ENCODE measurements around the gene STMN3. TPM values are rescaled to one million over a fixed set of nuclear protein-coding genes. Genes with fewer than 3 reads are reported as not detected.

Gene STMN3
- total RNA-seq, 1 donor from 2014 or later: 14.3 TPM

GRCh38 chr20:63692436-63693082 is 39.3 kb upstream of the STMN3 start:
- intact Hi-C loops (cut with micrococcal nuclease): no loop called here

GRCh38 chr20:63691711-63692435 is 38.6 kb upstream of the STMN3 start:
- intact Hi-C loops (cut with micrococcal nuclease): no loop called here

- intact Hi-C loops (cut with micrococcal nuclease): no loop called here
These were observed 37.9 kb upstream of the STMN3 start for GRCh38 chr20:63690898-63691710.

- intact Hi-C loops (cut with micrococcal nuclease): no loop called here
These were observed 37.0 kb upstream of the STMN3 start for GRCh38 chr20:63690003-63690897.

- intact Hi-C loops (cut with micrococcal nuclease): no loop called here
These were observed 36.1 kb upstream of the STMN3 start for GRCh38 chr20:63689046-63690002.

- intact Hi-C loops (cut with micrococcal nuclease): no loop called here
These were observed 35.2 kb upstream of the STMN3 start for GRCh38 chr20:63688228-63689045.

- intact Hi-C loops (cut with micrococcal nuclease): no loop called here
These were observed 34.4 kb upstream of the STMN3 start for GRCh38 chr20:63687419-63688178.

GRCh38 chr20:63686492-63687321 is 33.5 kb upstream of the STMN3 start:
- intact Hi-C loops (cut with micrococcal nuclease): no loop called here

- intact Hi-C loops (cut with micrococcal nuclease): no loop called here
These were observed 32.9 kb upstream of the STMN3 start for GRCh38 chr20:63686094-63686491.

GRCh38 chr20:63685269-63686026 is 32.2 kb upstream of the STMN3 start:
- intact Hi-C loops (cut with micrococcal nuclease): no loop called here

- intact Hi-C loops (cut with micrococcal nuclease): no loop called here
These were observed 29.3 kb upstream of the STMN3 start for GRCh38 chr20:63682384-63683139.

- intact Hi-C loops (cut with micrococcal nuclease): no loop called here
These were observed 28.5 kb upstream of the STMN3 start for GRCh38 chr20:63681609-63682142.

- intact Hi-C loops (cut with micrococcal nuclease): no loop called here
These were observed 27.8 kb upstream of the STMN3 start for GRCh38 chr20:63680857-63681608.

GRCh38 chr20:63680427-63680826 is 27.2 kb upstream of the STMN3 start:
- intact Hi-C loops (cut with micrococcal nuclease): no loop called here

- intact Hi-C loops (cut with micrococcal nuclease): no loop called here
These were observed 26.6 kb upstream of the STMN3 start for GRCh38 chr20:63679799-63680305.
